Measurements from ENCODE around the gene TRABD2B.

Gene TRABD2B

GRCh38 chr1:47818682-47819573 is 178.3 kb downstream of the TRABD2B start:
- DNase-seq = no peak

- no peak for DNase-seq
Observed at GRCh38 chr1:47817861-47818260, 179.3 kb downstream of the TRABD2B start.

GRCh38 chr1:47816325-47817071 is 180.7 kb downstream of the TRABD2B start:
- DNase-seq = no peak

GRCh38 chr1:47814612-47815395 is 182.4 kb downstream of the TRABD2B start:
- no peak for DNase-seq

GRCh38 chr1:47813970-47814369 is 183.2 kb downstream of the TRABD2B start:
- DNase-seq = no peak

- DNase-seq = no peak
Observed at GRCh38 chr1:47812904-47813514, 184.2 kb downstream of the TRABD2B start.

GRCh38 chr1:47810964-47811682 is 186.1 kb downstream of the TRABD2B start:
- no peak for DNase-seq

- no peak for DNase-seq
Observed at GRCh38 chr1:47809301-47810084, 187.7 kb downstream of the TRABD2B start.

GRCh38 chr1:47808612-47809011 is 188.6 kb downstream of the TRABD2B start:
- no peak for DNase-seq

- DNase-seq = no peak
Observed at GRCh38 chr1:47805921-47806361, 191.2 kb downstream of the TRABD2B start.

GRCh38 chr1:47805018-47805417 is 192.2 kb downstream of the TRABD2B start:
- no peak for DNase-seq

- no peak for DNase-seq
Observed at GRCh38 chr1:47803815-47804501, 193.2 kb downstream of the TRABD2B start.

GRCh38 chr1:47797575-47797974 is 199.6 kb downstream of the TRABD2B start:
- DNase-seq = no peak

GRCh38 chr1:47796626-47797025 is 200.6 kb downstream of the TRABD2B start:
- no peak for DNase-seq

- DNase-seq = no peak
Observed at GRCh38 chr1:47795102-47795501, 202.1 kb downstream of the TRABD2B start.

GRCh38 chr1:47794530-47794929 is 202.7 kb downstream of the TRABD2B start:
- DNase-seq = no peak

GRCh38 chr1:47794081-47794480 is 203.1 kb downstream of the TRABD2B start:
- no peak for DNase-seq

GRCh38 chr1:47793563-47793962 is 203.6 kb downstream of the TRABD2B start:
- DNase-seq = no peak

GRCh38 chr1:47792779-47793178 is 204.4 kb downstream of the TRABD2B start:
- no peak for DNase-seq

GRCh38 chr1:47791879-47792608 is 205.1 kb downstream of the TRABD2B start:
- DNase-seq = no peak

Data from stimulated activated CD8-positive, alpha-beta memory T cell treated with anti-CD3 and anti-CD28 coated beads, Interleukin-4, amount 100 ng/mL, for 48 hours (primary cell).